GM21515 (cell line): ENCODE results near the gene POLDIP2.

ENCODE experiments used
- ATAC-seq: cut with Tn5 transposase; IDR thresholded peaks from one replicate; pipeline ENCODE4 v1.9.1; 2021; ENCODE audit not compliant: unreplicated experiment

POLDIP2 gene

GRCh38 chr17:28317966-28318758 is 39.2 kb downstream of the POLDIP2 start:
- peak; percentile 5 for ATAC-seq

GRCh38 chr17:28317099-28317965 is 40.0 kb downstream of the POLDIP2 start:
- no peak for ATAC-seq

GRCh38 chr17:28315846-28316705 is 41.3 kb downstream of the POLDIP2 start:
- ATAC-seq, result no peak

GRCh38 chr17:28313841-28314240 is 43.5 kb downstream of the POLDIP2 start:
- ATAC-seq, result no peak

- ATAC-seq, result no peak
Measured at GRCh38 chr17:28306954-28307401, 50.3 kb downstream of the POLDIP2 start.

- ATAC-seq, result no peak
Measured at GRCh38 chr17:28298449-28298848, 58.9 kb downstream of the POLDIP2 start.
